GM18505 (cell line): ENCODE measurements around the gene CASTOR1.

Experiments used
- ATAC-seq: cut with Tn5 transposase; IDR thresholded peaks from one replicate; pipeline ENCODE4 v1.9.1; 2021; ENCODE audit not compliant: unreplicated experiment
- POLR2A ChIP-seq: IDR thresholded peaks from 4 replicates; pipeline ENCODE4 v1.6.1; 2011; ENCODE audit warnings: borderline replicate concordance; ENCODE audit not compliant: insufficient read depth, insufficient read length; ENCODE audit errors: extremely low read depth

CASTOR1 gene

DNA sequence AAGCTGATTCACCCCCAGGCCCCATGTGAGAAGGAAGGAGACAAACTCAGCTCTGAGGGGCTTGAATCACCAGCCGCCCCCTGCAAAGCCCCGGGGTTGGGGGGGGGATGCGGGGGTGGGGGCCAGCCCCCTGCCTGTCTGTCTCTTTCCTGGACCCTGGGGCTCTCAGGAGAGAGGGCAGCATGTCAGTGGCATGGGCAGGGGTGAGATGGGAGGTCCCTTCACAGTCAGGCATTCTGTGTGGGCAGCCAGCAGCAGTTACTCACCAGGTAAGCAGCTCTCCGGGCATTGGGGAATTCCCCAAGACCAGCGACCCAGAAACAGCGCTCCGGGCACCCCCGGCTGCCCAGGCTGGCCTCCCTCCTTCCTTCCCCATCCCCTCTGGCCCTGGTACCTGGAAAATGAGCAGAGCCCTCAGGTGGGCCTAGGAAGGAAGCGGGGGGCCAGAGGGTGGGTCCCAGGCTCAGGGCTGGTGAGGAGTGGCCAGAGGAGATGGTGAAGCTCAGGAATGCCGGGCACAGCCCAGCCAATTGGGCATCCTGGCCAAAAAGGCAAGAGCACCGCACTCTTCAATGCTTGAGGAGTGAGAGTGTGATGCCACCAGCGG lies 38.5 kb downstream of the CASTOR1 start:
- ATAC-seq = no peak
- no peak for TF ChIP-seq POLR2A

GRCh38 chr22:30250039-30250565 lies 39.2 kb downstream of the CASTOR1 start:
- TF ChIP-seq POLR2A = no peak
- ATAC-seq = no peak

DNA sequence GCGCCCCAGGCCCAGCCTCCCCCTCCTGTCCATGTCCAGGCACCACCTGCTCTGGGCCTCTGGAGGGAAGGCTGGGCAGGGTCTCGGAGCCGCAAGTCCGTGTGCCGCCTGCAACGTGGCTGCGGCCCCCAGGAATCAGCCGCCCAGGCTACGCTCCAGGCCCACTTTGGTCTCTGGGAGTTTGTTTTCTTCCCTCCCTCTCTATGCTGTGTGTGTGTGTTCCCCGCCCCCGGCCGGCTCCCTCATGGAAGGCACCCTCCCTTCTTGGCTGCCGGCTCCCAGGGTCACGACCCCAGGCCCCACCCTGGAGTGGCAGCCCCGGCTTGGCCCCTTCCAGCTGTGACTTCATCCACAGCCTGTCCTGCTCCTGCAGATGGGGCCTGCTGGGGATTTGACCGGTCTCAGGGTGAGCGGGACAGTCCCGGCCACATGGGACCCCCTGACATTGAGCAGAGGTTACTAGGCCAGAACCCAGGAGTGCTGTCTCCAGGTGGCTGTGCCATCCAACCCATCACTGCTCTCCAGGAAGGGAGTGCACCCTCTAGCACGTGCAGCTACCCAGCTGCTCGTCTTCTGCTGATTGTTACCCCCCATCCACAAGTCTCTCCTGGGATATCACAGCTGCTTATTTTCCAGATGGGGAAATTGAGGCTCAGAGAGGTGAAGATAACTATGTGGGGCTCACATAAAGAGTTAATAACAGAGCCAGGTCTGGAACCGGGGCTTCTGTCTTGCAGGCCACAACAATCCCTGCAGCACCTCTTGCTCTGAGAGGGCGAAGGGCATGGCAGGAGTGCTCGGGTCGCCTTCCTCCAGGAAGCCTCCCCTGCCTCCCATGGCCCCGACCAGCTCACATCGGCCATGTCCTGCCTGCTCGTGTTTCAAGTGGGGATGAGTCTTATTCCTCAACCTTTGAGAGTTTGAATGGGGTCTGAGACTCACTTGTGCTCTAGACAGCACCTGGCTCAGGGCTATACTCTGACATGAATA lies 40.0 kb downstream of the CASTOR1 start:
- TF ChIP-seq POLR2A = no peak
- no peak for ATAC-seq

GRCh38 chr22:30248484-30248883 lies 40.8 kb downstream of the CASTOR1 start:
- no peak for ATAC-seq
- TF ChIP-seq POLR2A = no peak

DNA sequence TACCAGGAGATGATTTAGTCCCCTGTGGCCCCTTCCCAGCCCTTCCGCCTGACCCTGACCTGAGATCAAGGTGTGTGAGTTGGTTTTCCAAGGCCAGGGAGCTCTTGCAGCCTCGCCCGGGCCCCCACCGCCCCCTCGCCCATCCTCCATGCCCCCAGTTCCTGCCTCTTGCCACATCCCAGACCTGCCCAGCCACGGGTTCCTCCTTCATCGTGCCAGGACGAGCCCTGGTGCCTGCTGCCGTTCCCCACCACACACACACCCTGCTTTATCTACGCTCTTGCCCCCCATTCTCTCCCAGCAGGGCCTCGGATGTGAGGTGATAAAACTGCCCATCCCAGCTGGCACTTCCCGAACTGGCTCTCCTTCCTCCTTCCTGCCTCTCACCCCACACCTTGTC lies 41.3 kb downstream of the CASTOR1 start:
- no peak for TF ChIP-seq POLR2A

GRCh38 chr22:30247561-30247960 lies 41.7 kb downstream of the CASTOR1 start:
- TF ChIP-seq POLR2A = no peak
- ATAC-seq = no peak

More for the DNA sequence above, 41.3 kb downstream of the CASTOR1 start:
- ATAC-seq = no peak

DNA sequence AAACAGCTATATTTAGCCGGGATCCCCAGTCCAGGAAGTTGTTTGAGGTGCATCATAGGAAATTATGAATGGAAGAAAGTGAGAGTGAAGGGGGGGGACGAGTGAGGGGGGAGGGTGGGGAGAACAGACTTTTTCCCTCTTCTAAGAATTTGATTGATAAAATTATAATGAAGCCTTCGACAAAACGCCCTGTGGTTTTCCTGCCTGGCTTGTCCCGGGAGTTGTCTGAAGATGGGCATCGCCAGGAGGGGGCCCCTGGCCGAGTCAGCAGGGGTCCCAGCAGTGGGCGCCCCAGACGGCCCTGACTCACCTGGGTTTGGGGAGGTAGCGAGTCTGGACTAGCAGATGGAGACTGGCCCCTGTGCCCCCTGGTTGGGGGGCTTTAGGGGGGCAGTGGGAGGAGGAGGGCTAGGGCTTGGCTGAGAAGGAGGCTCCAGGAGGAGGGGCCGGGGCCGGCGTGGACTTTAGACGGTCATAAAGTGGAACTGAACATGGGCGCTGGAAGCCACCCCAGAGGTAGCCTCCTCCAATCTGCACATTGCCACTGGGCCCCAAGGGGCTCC lies 42.4 kb downstream of the CASTOR1 start:
- ATAC-seq = no peak

DNA sequence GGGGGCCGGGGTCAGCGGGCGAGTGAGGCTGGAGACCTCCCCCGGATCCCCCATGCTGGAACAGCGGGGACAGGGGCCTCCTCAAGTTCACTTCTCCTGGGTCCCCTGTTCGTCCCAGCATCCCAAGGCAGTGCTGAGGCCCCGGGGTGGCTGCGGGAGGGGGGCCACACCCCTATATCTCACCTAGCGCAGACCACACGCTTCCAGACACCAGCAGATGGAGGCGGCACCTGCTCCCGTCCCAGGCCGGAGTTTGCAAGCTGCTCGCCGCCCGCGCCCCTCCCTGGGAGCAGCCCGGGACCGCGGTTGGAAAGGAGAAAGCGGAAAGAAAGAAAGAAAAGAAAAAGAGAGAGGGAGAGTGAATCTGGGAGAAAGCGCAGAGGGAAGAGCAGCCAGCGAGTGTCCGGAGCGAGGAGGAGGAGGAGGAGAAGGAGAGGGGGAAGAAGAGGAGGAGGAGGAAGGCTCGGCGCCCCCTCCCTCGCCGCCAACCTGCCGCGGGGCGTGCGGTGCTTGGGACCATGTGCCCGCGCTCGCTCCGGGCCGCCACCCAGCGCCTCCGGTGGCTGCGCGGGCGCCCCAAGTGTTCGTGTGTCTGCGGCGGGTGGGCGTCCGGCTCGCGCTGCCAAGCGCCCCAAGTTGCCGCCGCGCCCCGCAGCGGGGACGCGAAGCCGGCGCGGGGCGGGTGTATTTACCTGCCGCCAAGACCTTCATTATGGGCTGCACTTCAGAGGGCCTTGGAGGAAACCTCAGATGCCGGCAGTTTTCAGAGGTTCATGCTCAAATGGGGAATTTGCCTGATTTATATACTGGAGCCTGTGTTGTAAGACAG lies 43.1 kb downstream of the CASTOR1 start, which contains the start of gene LIF:
Gene LIF (minus strand): TSS at position 775 of the 829 bp plus-strand sequence. CDS start 64 bp downstream, at position 711.
- ATAC-seq = no peak
- no peak for TF ChIP-seq POLR2A

More for the DNA sequence above, 42.4 kb downstream of the CASTOR1 start:
- no peak for TF ChIP-seq POLR2A

GRCh38 chr22:30245181-30245984 lies 43.9 kb downstream of the CASTOR1 start:
- TF ChIP-seq POLR2A = no peak
- ATAC-seq = no peak

- TF ChIP-seq POLR2A = no peak
- ATAC-seq = no peak
These were observed 44.7 kb downstream of the CASTOR1 start for GRCh38 chr22:30244641-30245040.

- no peak for ATAC-seq
- TF ChIP-seq POLR2A = no peak
These were observed 45.2 kb downstream of the CASTOR1 start for GRCh38 chr22:30244066-30244465.

GRCh38 chr22:30243661-30244060 lies 45.6 kb downstream of the CASTOR1 start:
- no peak for TF ChIP-seq POLR2A

More at GRCh38 chr22:30243661-30244060, 45.6 kb downstream of the CASTOR1 start:
- ATAC-seq = no peak
